ENCODE results near the gene ZNF22. TPM values are rescaled to one million over a fixed set of nuclear protein-coding genes. Genes with fewer than 3 reads are reported as not detected.
A peak's percentile ranks its signal among the peaks of the same experiment; 100 is the strongest.

Gene ZNF22
- polyA plus RNA-seq, 6 donors from 2014 or later = 52.9 to 73.2 (median 61.9) TPM

GRCh38 chr10:44968091-44968490 is 32.6 kb upstream of the ZNF22 start:
- Mint-ChIP-seq H3K4me1 (peaks cover 41 to 60% (median 52%) of the 10 kb centered on the region in 3 donors), H3K9me3 (peaks cover 0 to 1% (median 0%) of the 10 kb centered on the region in 7 donors), H3K36me3 (no peaks in the 10 kb centered on the region), H3K27me3 (peaks cover 0 to 6% (median 0%) of the 10 kb centered on the region in 3 donors), H3K27ac (peak overlapping the region in 2 of 6 donors; percentile 26 to 30), H3K4me3 (peak overlapping the region in 4 of 8 donors; percentile 22 to 59 (median 36))
- no peak for DNase-seq
- ATAC-seq (ENCODE audit: low read depth in 2 of 2) = peak; percentile 62 to 70

- no peak for DNase-seq
- H3K4me1 Mint-ChIP-seq = peaks cover 41 to 60% (median 52%) of the 10 kb centered on the region in 3 donors
- H3K27me3 Mint-ChIP-seq = no peaks in the 10 kb centered on the region
- peaks cover 0 to 1% (median 0%) of the 10 kb centered on the region in 7 donors for H3K9me3 Mint-ChIP-seq
- no peak for ATAC-seq (ENCODE audit: low read depth in 2 of 2)
- peak overlapping the region in 2 of 6 donors; percentile 32 to 53 for H3K27ac Mint-ChIP-seq
- peak overlapping the region in 1 of 8 donors; percentile 0 for H3K4me3 Mint-ChIP-seq
- H3K36me3 Mint-ChIP-seq = no peaks in the 10 kb centered on the region
These were observed 32.0 kb upstream of the ZNF22 start for GRCh38 chr10:44968500-44969400.

GRCh38 chr10:44969854-44970253 is 30.9 kb upstream of the ZNF22 start:
- Mint-ChIP-seq H3K4me1 (peaks cover 38 to 58% (median 50%) of the 10 kb centered on the region in 3 donors), H3K4me3 (no peak overlapping the region), H3K27me3 (no peaks in the 10 kb centered on the region), H3K9me3 (peaks cover 0 to 1% (median 0%) of the 10 kb centered on the region in 7 donors), H3K27ac (peak overlapping the region in 1 of 6 donors; percentile 47), H3K36me3 (no peaks in the 10 kb centered on the region)
- no peak for DNase-seq
- no peak for ATAC-seq (ENCODE audit: low read depth in 2 of 2)

- Mint-ChIP-seq H3K27me3 (peaks cover 0 to 2% (median 0%) of the 10 kb centered on the region in 3 donors), H3K9me3 (peaks cover 0 to 1% (median 0%) of the 10 kb centered on the region in 7 donors), H3K4me1 (peaks cover 31 to 48% (median 46%) of the 10 kb centered on the region in 3 donors), H3K4me3 (peak overlapping the region in 1 of 8 donors; percentile 12), H3K27ac (peak overlapping the region in 3 of 6 donors; percentile 28 to 70 (median 68)), H3K36me3 (no peaks in the 10 kb centered on the region)
- no peak for ATAC-seq (ENCODE audit: low read depth in 2 of 2)
- no peak for DNase-seq
These were observed 29.8 kb upstream of the ZNF22 start for GRCh38 chr10:44970812-44971395.

GRCh38 chr10:44971434-44971833 is 29.3 kb upstream of the ZNF22 start:
- Mint-ChIP-seq H3K27ac (peak overlapping the region in 2 of 6 donors; percentile 28 to 70), H3K4me3 (no peak overlapping the region), H3K4me1 (peaks cover 26 to 42% (median 40%) of the 10 kb centered on the region in 3 donors), H3K9me3 (peaks cover 0 to 1% (median 0%) of the 10 kb centered on the region in 7 donors), H3K36me3 (no peaks in the 10 kb centered on the region), H3K27me3 (peaks cover 0 to 5% (median 0%) of the 10 kb centered on the region in 3 donors)
- no peak for ATAC-seq (ENCODE audit: low read depth in 2 of 2)
- no peak for DNase-seq

- Mint-ChIP-seq H3K4me3 (no peak overlapping the region), H3K27ac (peak overlapping the region in 4 of 6 donors; percentile 26 to 53 (median 48)), H3K27me3 (peaks cover 0 to 12% (median 4%) of the 10 kb centered on the region in 3 donors), H3K9me3 (peaks cover 0 to 1% (median 0%) of the 10 kb centered on the region in 7 donors), H3K4me1 (peaks cover 26 to 42% (median 39%) of the 10 kb centered on the region in 3 donors), H3K36me3 (no peaks in the 10 kb centered on the region)
- DNase-seq (no peak), ATAC-seq (ENCODE audit: low read depth in 2 of 2) (no peak)
These were observed 28.6 kb upstream of the ZNF22 start for GRCh38 chr10:44971935-44972757.

- peaks cover 0 to 13% (median 4%) of the 10 kb centered on the region in 3 donors for H3K27me3 Mint-ChIP-seq
- H3K36me3 Mint-ChIP-seq = no peaks in the 10 kb centered on the region
- peaks cover 22 to 34% (median 33%) of the 10 kb centered on the region in 3 donors for H3K4me1 Mint-ChIP-seq
- peak overlapping the region in 4 of 8 donors; percentile 47 to 78 (median 58) for H3K4me3 Mint-ChIP-seq
- H3K27ac Mint-ChIP-seq = peak overlapping the region in 3 of 6 donors; percentile 46 to 86 (median 49)
- peaks cover 0 to 1% (median 0%) of the 10 kb centered on the region in 7 donors for H3K9me3 Mint-ChIP-seq
- no peak for ATAC-seq (ENCODE audit: low read depth in 2 of 2)
- DNase-seq = no peak
These were observed 27.8 kb upstream of the ZNF22 start for GRCh38 chr10:44972874-44973306.

- Mint-ChIP-seq H3K27me3 (peaks cover 0 to 13% (median 4%) of the 10 kb centered on the region in 3 donors), H3K4me3 (peak overlapping the region; percentile 57 to 89 (median 76)), H3K36me3 (no peaks in the 10 kb centered on the region), H3K9me3 (no peaks in the 10 kb centered on the region), H3K27ac (peak overlapping the region; percentile 46 to 93 (median 74)), H3K4me1 (peaks cover 18 to 29% (median 29%) of the 10 kb centered on the region in 3 donors)
- ATAC-seq (ENCODE audit: low read depth in 2 of 2) (peak; percentile 59 to 62), DNase-seq (no peak)
These were observed 27.2 kb upstream of the ZNF22 start for GRCh38 chr10:44973323-44974081.

- Mint-ChIP-seq H3K36me3 (no peaks in the 10 kb centered on the region), H3K27ac (peak overlapping the region in 2 of 6 donors; percentile 56 to 67), H3K4me3 (peak overlapping the region; percentile 15 to 89 (median 76)), H3K9me3 (no peaks in the 10 kb centered on the region), H3K27me3 (peaks cover 0 to 13% (median 4%) of the 10 kb centered on the region in 3 donors), H3K4me1 (peaks cover 12 to 29% (median 27%) of the 10 kb centered on the region in 3 donors)
- no peak for ATAC-seq (ENCODE audit: low read depth in 2 of 2)
- DNase-seq = no peak
These were observed 26.6 kb upstream of the ZNF22 start for GRCh38 chr10:44974082-44974627.

- H3K36me3 Mint-ChIP-seq = no peaks in the 10 kb centered on the region
- peak; percentile 73 for DNase-seq
- H3K27me3 Mint-ChIP-seq = peaks cover 0 to 13% (median 4%) of the 10 kb centered on the region in 3 donors
- no peaks in the 10 kb centered on the region for H3K9me3 Mint-ChIP-seq
- H3K27ac Mint-ChIP-seq = peak overlapping the region in 3 of 6 donors; percentile 53 to 76 (median 56)
- peak; percentile 87 to 89 for ATAC-seq (ENCODE audit: low read depth in 2 of 2)
- H3K4me1 Mint-ChIP-seq = peaks cover 12 to 27% (median 26%) of the 10 kb centered on the region in 3 donors
- H3K4me3 Mint-ChIP-seq = peak overlapping the region; percentile 57 to 89 (median 78)
These were observed 25.9 kb upstream of the ZNF22 start for GRCh38 chr10:44974628-44975430.
